Fibroblast of pulmonary artery (primary cell): ENCODE results near the gene NBL1.

Experiments used
- DNase-seq: peaks from one replicate; pipeline ENCODE4 v3.0.0-alpha.2; 2010; ENCODE audit warnings: low read depth
- H3K4me3 ChIP-seq: replicated peaks from 2 replicates; pipeline ENCODE4 v1.5.1; 2011; ENCODE audit warnings: low read depth, mild to moderate bottlenecking, control low read depth, low read length, moderate library complexity
- TF ChIP-seq, protein P1 (sequence below): IDR thresholded peaks from 2 replicates; pipeline ENCODE4 v1.5.1; 2011; ENCODE audit warnings: mild to moderate bottlenecking, control low read depth, low read length, inconsistent platforms; ENCODE audit errors: missing control alignments

NBL1 gene

DNA sequence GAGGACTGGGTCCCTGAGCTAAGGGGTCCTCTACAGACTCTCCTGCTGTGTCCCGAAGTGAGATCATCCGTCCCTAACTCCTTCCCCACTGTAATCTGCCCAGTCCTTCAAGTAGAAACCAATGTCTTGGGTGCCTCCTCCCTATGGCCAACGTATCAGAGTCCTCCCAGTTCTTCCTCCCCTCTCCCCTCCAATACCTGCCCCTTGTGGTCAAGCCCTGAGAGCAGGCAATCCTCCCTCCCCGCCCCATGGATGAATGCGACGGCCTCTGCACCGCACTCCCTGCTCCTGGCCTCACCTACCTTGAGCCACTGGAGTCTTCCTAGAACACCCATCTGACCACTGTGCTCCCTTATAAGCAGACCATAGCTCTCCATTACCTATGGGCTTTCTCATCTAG lies 51.7 kb downstream of the NBL1 start:
- DNase-seq = no peak
- no peak overlapping the region for H3K4me3 ChIP-seq
- TF ChIP-seq, protein P1, sequence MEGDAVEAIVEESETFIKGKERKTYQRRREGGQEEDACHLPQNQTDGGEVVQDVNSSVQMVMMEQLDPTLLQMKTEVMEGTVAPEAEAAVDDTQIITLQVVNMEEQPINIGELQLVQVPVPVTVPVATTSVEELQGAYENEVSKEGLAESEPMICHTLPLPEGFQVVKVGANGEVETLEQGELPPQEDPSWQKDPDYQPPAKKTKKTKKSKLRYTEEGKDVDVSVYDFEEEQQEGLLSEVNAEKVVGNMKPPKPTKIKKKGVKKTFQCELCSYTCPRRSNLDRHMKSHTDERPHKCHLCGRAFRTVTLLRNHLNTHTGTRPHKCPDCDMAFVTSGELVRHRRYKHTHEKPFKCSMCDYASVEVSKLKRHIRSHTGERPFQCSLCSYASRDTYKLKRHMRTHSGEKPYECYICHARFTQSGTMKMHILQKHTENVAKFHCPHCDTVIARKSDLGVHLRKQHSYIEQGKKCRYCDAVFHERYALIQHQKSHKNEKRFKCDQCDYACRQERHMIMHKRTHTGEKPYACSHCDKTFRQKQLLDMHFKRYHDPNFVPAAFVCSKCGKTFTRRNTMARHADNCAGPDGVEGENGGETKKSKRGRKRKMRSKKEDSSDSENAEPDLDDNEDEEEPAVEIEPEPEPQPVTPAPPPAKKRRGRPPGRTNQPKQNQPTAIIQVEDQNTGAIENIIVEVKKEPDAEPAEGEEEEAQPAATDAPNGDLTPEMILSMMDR = no peak

DNA sequence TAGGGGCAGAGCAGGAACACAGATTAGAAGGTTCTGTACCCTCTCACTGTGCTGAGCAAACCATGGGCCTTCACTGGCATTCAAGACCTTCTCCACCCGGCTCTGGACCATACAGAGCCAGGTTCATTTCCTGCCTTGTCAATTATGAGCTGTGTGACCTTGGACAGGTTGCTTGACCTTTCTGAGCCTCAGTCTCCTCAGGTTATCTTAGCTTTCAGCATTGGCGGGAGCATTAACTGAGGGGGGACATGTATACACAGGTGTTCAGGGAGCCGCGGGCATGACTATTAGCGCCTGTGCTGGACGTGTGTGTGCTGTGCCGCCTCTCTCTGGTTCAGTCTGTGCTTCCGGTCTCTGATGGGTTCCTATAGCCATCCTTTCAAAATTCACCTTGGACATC lies 52.7 kb downstream of the NBL1 start:
- TF ChIP-seq, protein P1 = no peak
- DNase-seq = no peak
- H3K4me3 ChIP-seq = no peak overlapping the region

DNA sequence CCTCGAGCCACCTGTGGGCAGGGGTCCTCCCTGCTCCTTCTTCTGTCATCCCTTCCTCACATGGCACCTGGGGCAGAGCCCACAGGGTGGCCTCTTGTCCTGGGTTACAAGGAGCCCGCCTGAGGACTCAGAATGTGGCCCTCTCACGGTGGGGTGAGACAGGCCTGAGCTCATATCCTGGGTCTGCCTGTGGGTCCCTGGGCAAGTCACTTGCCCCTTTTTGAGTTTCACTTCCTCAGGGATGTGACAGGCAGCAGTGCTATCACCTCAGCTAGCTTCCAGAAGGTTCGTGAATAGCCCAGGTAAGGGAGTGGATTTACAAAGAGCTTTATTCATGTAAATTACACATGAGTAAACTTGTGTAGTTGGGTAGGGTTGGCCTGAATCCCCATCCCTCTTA lies 54.1 kb downstream of the NBL1 start:
- H3K4me3 ChIP-seq = no peak overlapping the region
- TF ChIP-seq, protein P1 = no peak
- DNase-seq = no peak

DNA sequence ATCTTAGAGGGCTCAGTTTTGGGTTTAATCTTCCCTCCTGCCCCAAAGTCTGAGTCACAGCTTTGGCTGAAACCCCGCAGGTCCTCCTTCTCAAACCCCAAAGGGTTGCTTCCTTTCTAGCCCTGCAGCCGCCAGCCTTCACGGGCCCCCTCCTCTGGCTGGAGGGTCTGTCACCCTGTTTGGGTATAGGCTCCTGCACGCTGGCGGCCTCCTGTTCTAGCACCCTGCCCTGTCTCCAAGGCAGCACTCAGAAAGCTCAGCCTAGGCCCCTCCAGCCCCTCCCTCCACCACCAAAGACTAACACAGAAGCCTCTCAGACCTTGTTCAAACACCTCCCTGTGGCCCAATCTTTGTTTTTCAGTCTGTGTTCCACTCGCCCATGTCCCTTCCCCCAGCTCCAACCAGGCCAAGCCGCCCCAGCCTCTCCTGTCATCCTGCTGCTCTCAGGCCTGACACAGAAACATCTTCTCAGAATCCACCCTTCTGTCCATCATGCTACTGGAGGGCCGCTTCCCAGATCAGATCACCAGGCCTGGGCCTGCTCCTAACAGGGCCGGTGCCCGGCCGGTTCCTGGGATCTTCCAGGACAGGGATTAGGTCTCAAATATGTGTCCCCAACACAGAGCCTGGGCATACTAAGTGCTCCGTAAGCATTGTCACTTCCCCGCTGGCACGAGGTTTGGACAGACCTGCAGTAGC lies 56.1 kb downstream of the NBL1 start:
- H3K4me3 ChIP-seq = no peak overlapping the region
- TF ChIP-seq, protein P1 = no peak
- no peak for DNase-seq

DNA sequence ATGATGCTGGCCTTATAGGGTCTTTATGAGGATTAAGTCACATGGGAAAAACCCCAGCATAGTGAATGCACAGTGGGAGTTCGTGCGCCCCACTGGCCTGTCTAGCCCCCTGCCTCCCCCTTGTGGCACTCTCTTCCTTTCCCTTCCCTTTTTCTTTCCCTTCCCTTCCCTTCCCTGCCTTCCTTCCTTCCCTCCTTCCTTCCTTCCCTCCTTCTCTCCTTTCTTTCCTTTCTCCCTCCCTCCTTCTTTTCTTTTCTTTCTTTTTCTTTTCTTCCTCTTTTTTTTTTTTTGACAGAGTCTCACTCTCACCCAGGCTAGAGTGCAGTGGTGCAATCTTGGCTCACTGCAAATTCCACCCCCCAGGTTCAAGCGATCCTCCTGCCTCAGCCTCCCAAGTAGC lies 59.2 kb downstream of the NBL1 start:
- DNase-seq = no peak
- no peak overlapping the region for H3K4me3 ChIP-seq
- TF ChIP-seq, protein P1 = no peak

DNA sequence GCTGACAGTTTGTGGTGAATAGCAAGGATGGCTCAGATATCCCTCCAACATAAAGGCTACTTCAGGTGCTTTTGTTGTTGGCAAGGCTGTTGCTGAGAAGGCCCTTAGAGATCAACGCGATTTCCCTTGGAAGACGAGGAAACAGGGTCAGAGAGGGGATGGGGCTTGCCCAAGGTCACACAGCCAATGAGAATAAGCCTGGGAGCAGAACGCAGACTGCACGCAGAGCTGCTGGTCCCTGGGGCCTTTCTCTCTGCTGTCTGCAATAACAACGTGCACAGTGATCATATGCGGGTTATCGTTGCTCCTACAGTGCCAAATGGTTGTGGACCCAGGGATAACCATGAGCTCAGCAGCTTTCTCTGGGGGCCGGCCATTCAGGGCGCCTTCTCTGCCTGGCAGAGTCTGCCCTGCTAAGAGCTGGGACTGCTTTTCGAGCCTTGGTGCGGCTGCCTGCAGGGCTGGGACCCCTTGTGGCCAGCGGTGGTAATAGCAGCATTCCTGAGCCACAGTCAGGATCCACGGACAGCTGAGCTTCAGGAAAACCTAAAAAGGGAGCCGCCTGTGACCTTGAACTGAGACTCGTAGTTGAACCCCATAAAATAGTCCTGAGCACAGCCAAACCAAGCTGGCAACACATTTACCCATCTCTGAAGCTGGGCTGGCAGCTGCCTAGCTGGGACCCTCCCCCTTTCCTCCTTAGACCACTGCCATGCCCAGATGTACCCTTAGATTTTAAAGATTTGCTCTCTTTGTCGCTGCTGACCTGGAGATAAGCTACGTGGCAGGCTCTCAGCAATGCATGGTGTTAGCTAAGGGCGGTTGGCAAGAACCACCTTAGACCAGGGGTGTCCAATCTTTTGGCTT lies 60.4 kb downstream of the NBL1 start:
- TF ChIP-seq, protein P1 = peak; percentile 91
- DNase-seq = peak; percentile 78
- H3K4me3 ChIP-seq = no peak overlapping the region
